Endodermal cell (in vitro differentiated cells): ENCODE measurements around the gene DOCK9. TPM values are rescaled to one million over a fixed set of nuclear protein-coding genes. Genes with fewer than 3 reads are reported as not detected.

Experiments
- DNase-seq: peaks from one replicate; pipeline ENCODE4 v3.0.0-alpha.2; 2017
- H3K27ac ChIP-seq: 2 replicates; pipeline ENCODE4 v1.5.1; 2013; ENCODE audit warnings: mild to moderate bottlenecking, low read depth, low read length, moderate library complexity
- H3K27me3 ChIP-seq: 2 replicates; pipeline ENCODE4 v1.6.1; 2013; ENCODE audit warnings: mild to moderate bottlenecking, low read length, moderate library complexity; ENCODE audit not compliant: insufficient read depth, control insufficient read depth, poor library complexity, severe bottlenecking
- H3K36me3 ChIP-seq: 2 replicates; pipeline ENCODE4 v1.7.0; 2013; ENCODE audit warnings: mild to moderate bottlenecking, low read length, moderate library complexity; ENCODE audit not compliant: control insufficient read depth, insufficient read depth
- H3K4me1 ChIP-seq: one replicate; pipeline ENCODE4 v1.7.0; 2013; ENCODE audit warnings: low read length; ENCODE audit not compliant: control insufficient read depth, insufficient read depth
- H3K4me3 ChIP-seq: 2 replicates; pipeline ENCODE4 v1.5.1; 2013; ENCODE audit warnings: mild to moderate bottlenecking, low read length, moderate library complexity
- H3K9ac ChIP-seq: 2 replicates; pipeline ENCODE4 v1.6.1; 2013; ENCODE audit warnings: mild to moderate bottlenecking, low read length, moderate library complexity; ENCODE audit not compliant: poor library complexity, severe bottlenecking; ENCODE audit errors: extremely low read depth
- H3K9me3 ChIP-seq: 2 replicates; pipeline ENCODE4 v1.6.1; 2013; ENCODE audit warnings: mild to moderate bottlenecking, low read length, moderate library complexity; ENCODE audit not compliant: control insufficient read depth
- H3K27ac Mint-ChIP-seq: 2 replicates; pipeline ENCODE4 v1.8.0; 2020; ENCODE audit warnings: mixed read lengths
- H3K27me3 Mint-ChIP-seq: 2 replicates; pipeline ENCODE4 v1.8.0; 2021; ENCODE audit warnings: mild to moderate bottlenecking, mixed read lengths; ENCODE audit not compliant: insufficient read depth
- H3K36me3 Mint-ChIP-seq: 2 replicates; pipeline ENCODE4 v1.8.0; 2020; ENCODE audit warnings: low read depth, mixed read lengths
- H3K4me1 Mint-ChIP-seq: 2 replicates; pipeline ENCODE4 v1.8.0; 2020; ENCODE audit warnings: mixed read lengths
- H3K4me3 Mint-ChIP-seq: 2 replicates; pipeline ENCODE4 v1.8.0; 2020; ENCODE audit warnings: mild to moderate bottlenecking, moderate library complexity, mixed read lengths
- H3K9me3 Mint-ChIP-seq: 2 replicates; pipeline ENCODE4 v1.8.0; 2020; ENCODE audit warnings: mild to moderate bottlenecking, mixed read lengths
- CTCF ChIP-seq: fragments of 200-600 bp; sonication (generic); conservative IDR thresholded peaks from 2 replicates; pipeline ENCODE4 v1.5.0; 2021; ENCODE audit warnings: antibody characterized with exemption, mild to moderate bottlenecking
- WGBS, 2 experiments: methylation state at CpG; one replicate each; pipeline versions ENCODE4 v1.1.5 to v1.1.7; 2013; ENCODE audit warnings: missing lambda C conversion rate in 2 of 2, mixed read lengths in 1 of 2; ENCODE audit not compliant: insufficient coverage in 1 of 2, insufficient read length in 1 of 2; 5-methylcytosine and 5-hydroxymethylcytosine counted together
- total RNA-seq, 2 donors: library from RNA; stranded (reverse); fragmentation: NEBNext Ultra II Directional in 1 of 2; extraction: Animal tissue kit (Norgen Biotek cat#: 25700) in 1 of 2; gene quantifications; 2 replicates in 1 of 2; 3 replicates in 1 of 2; pipeline ENCODE4 v1.2.1, GENCODE V29; 2021

Gene DOCK9
- total RNA-seq, 2 donors from 2014 or later: 15.6 to 22.5 TPM

GRCh38 chr13:98792321-98792720 lies 185.5 kb downstream of the DOCK9 start:
- DNase-seq: no peak
- no peaks in the 10 kb centered on the region for H3K36me3 ChIP-seq
- H3K4me3 ChIP-seq: no peak overlapping the region
- Mint-ChIP-seq H3K4me3 (no peak overlapping the region), H3K9me3 (no peaks in the 10 kb centered on the region), H3K4me1 (no peaks in the 10 kb centered on the region), H3K36me3 (peaks cover 5% of the 10 kb centered on the region), H3K27me3 (peaks cover 3% of the 10 kb centered on the region), H3K27ac (no peak overlapping the region)
- no peaks in the 10 kb centered on the region for H3K4me1 ChIP-seq
- H3K27me3 ChIP-seq: no peaks in the 10 kb centered on the region
- WGBS, 2 experiments: 93 to 94% methylated on average over 7 to 9 of the region's 9 CpGs
- TF ChIP-seq CTCF: no peak
- no peak overlapping the region for H3K27ac ChIP-seq
- no peaks in the 10 kb centered on the region for H3K9me3 ChIP-seq
- no peak overlapping the region for H3K9ac ChIP-seq

- no peaks in the 10 kb centered on the region for H3K9me3 ChIP-seq
- DNase-seq: no peak
- H3K4me3 ChIP-seq: no peak overlapping the region
- Mint-ChIP-seq H3K36me3 (peaks cover 5% of the 10 kb centered on the region), H3K4me3 (no peak overlapping the region), H3K4me1 (no peaks in the 10 kb centered on the region), H3K27me3 (peaks cover 8% of the 10 kb centered on the region), H3K27ac (no peak overlapping the region), H3K9me3 (no peaks in the 10 kb centered on the region)
- H3K36me3 ChIP-seq: no peaks in the 10 kb centered on the region
- H3K27me3 ChIP-seq: peaks cover 5% of the 10 kb centered on the region
- no peak for TF ChIP-seq CTCF
- 93 to 95% methylated on average over 7 of the region's 7 CpGs for WGBS, 2 experiments
- no peaks in the 10 kb centered on the region for H3K4me1 ChIP-seq
- no peak overlapping the region for H3K27ac ChIP-seq
- H3K9ac ChIP-seq: no peak overlapping the region
These were observed 186.3 kb downstream of the DOCK9 start for GRCh38 chr13:98791611-98792010.

GRCh38 chr13:98787996-98788395 lies 189.9 kb downstream of the DOCK9 start:
- no peak for TF ChIP-seq CTCF
- H3K27ac Mint-ChIP-seq: no peak overlapping the region
- WGBS, 2 experiments: 90 to 94% methylated on average over 2 to 9 of the region's 9 CpGs
- no peaks in the 10 kb centered on the region for H3K4me1 ChIP-seq
- peaks cover 9% of the 10 kb centered on the region for H3K27me3 Mint-ChIP-seq
- no peak overlapping the region for H3K4me3 Mint-ChIP-seq
- H3K27ac ChIP-seq: no peak overlapping the region
- H3K36me3 ChIP-seq: no peaks in the 10 kb centered on the region
- no peaks in the 10 kb centered on the region for H3K9me3 Mint-ChIP-seq
- no peaks in the 10 kb centered on the region for H3K36me3 Mint-ChIP-seq
- peak; percentile 22 for DNase-seq
- H3K27me3 ChIP-seq: peaks cover 10% of the 10 kb centered on the region
- H3K4me1 Mint-ChIP-seq: no peaks in the 10 kb centered on the region
- no peak overlapping the region for H3K9ac ChIP-seq
- H3K4me3 ChIP-seq: no peak overlapping the region
- no peaks in the 10 kb centered on the region for H3K9me3 ChIP-seq
